ENCODE measurements around the gene OPN5. TPM values are rescaled to one million over a fixed set of nuclear protein-coding genes. Genes with fewer than 3 reads are reported as not detected.

OPN5 gene, protein sequence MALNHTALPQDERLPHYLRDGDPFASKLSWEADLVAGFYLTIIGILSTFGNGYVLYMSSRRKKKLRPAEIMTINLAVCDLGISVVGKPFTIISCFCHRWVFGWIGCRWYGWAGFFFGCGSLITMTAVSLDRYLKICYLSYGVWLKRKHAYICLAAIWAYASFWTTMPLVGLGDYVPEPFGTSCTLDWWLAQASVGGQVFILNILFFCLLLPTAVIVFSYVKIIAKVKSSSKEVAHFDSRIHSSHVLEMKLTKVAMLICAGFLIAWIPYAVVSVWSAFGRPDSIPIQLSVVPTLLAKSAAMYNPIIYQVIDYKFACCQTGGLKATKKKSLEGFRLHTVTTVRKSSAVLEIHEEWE
- total RNA-seq, result not detected

GRCh38 chr6:47781732-47782131 lies at the start of gene OPN5:
Gene OPN5, plus strand, starts transcription at chr6:47782032. Its CDS starts 35 bp downstream, at chr6:47782067.
- H3K4me3 ChIP-seq, result no peak within 1 kb of the TSS
- H3K27me3 ChIP-seq (replicated peaks; ENCODE audit: insufficient read depth), result no peaks in the 10 kb centered on the region
- DNase-seq (ENCODE audit: low spot score) (no peak), ATAC-seq (ENCODE audit: insufficient number of reproducible peaks, low FRiP score, low read depth) (no peak)
- no peak within 1 kb of the TSS for H3K27ac ChIP-seq
- no peaks in the 10 kb centered on the region for H3K9me3 ChIP-seq
- TF ChIP-seq, protein P1, sequence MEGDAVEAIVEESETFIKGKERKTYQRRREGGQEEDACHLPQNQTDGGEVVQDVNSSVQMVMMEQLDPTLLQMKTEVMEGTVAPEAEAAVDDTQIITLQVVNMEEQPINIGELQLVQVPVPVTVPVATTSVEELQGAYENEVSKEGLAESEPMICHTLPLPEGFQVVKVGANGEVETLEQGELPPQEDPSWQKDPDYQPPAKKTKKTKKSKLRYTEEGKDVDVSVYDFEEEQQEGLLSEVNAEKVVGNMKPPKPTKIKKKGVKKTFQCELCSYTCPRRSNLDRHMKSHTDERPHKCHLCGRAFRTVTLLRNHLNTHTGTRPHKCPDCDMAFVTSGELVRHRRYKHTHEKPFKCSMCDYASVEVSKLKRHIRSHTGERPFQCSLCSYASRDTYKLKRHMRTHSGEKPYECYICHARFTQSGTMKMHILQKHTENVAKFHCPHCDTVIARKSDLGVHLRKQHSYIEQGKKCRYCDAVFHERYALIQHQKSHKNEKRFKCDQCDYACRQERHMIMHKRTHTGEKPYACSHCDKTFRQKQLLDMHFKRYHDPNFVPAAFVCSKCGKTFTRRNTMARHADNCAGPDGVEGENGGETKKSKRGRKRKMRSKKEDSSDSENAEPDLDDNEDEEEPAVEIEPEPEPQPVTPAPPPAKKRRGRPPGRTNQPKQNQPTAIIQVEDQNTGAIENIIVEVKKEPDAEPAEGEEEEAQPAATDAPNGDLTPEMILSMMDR (IDR thresholded peaks at IDR 0.05), result no peak
- no peaks in the 10 kb centered on the region for H3K4me1 ChIP-seq (ENCODE audit: control insufficient read depth in 1 of 2, low read depth in 2 of 2)
- H3K36me3 ChIP-seq, result no peaks in the 10 kb centered on the region

DNA sequence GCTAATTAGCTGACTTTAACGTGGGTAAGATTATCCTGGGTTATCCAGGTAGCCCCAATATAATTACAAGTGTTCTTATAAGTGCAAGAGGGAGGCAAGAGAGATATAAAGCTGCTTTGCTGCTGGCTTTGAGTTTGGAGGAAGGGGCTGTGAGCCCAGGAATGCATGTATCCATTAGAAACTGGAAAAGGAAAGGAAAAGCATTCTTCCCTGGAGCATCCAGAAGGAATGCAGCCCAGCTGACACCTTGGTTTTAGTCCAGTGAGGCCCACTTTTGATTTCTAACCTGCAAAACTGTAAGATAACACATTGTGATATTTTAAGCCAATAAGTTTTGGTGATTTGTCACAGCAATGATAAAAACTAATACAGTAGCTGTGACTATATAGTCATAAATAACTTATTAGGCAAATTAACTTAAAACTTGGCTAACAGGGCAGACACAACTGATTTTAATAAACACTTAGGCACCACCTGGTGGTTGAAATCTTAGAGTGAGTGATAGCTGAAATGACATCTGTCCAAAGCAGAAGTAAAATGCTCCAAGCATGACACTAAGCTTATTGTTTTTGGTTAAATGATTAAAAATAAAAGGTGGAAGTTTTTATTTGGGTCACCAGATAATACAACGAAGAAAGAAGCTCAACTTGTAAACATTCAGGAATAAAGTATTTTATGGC lies 47.8 kb upstream of the OPN5 start:
- H3K9me3 ChIP-seq, result no peaks in the 10 kb centered on the region
- no peaks in the 10 kb centered on the region for H3K36me3 ChIP-seq
- TF ChIP-seq, protein P1 (IDR thresholded peaks at IDR 0.05), result no peak
- no peaks in the 10 kb centered on the region for H3K4me1 ChIP-seq (ENCODE audit: control insufficient read depth in 1 of 2, low read depth in 2 of 2)
- no peak overlapping the region for H3K27ac ChIP-seq
- DNase-seq (ENCODE audit: low spot score) (no peak), ATAC-seq (ENCODE audit: insufficient number of reproducible peaks, low FRiP score, low read depth) (no peak)
- H3K4me3 ChIP-seq, result no peak overlapping the region
- H3K27me3 ChIP-seq (replicated peaks; ENCODE audit: insufficient read depth), result no peaks in the 10 kb centered on the region

GRCh38 chr6:47734831-47735481 lies 46.9 kb upstream of the OPN5 start:
- DNase-seq (ENCODE audit: low spot score) (no peak), ATAC-seq (ENCODE audit: insufficient number of reproducible peaks, low FRiP score, low read depth) (no peak)
- Histone ChIP-seq H3K36me3 (no peaks in the 10 kb centered on the region), H3K4me3 (no peak overlapping the region), H3K27ac (no peak overlapping the region), H3K4me1 (ENCODE audit: control insufficient read depth in 1 of 2, low read depth in 2 of 2) (no peaks in the 10 kb centered on the region), H3K9me3 (no peaks in the 10 kb centered on the region), H3K27me3 (replicated peaks; ENCODE audit: insufficient read depth) (no peaks in the 10 kb centered on the region)
- TF ChIP-seq, protein P1 (IDR thresholded peaks at IDR 0.05), result no peak

GRCh38 chr6:47736083-47736700 lies 45.6 kb upstream of the OPN5 start:
- Histone ChIP-seq H3K9me3 (no peaks in the 10 kb centered on the region), H3K27me3 (replicated peaks; ENCODE audit: insufficient read depth) (no peaks in the 10 kb centered on the region), H3K4me3 (no peak overlapping the region), H3K4me1 (ENCODE audit: control insufficient read depth in 1 of 2, low read depth in 2 of 2) (no peaks in the 10 kb centered on the region), H3K36me3 (no peaks in the 10 kb centered on the region), H3K27ac (no peak overlapping the region)
- ATAC-seq (ENCODE audit: insufficient number of reproducible peaks, low FRiP score, low read depth) (no peak), DNase-seq (ENCODE audit: low spot score) (no peak)
- TF ChIP-seq, protein P1 (IDR thresholded peaks at IDR 0.05), result no peak

DNA sequence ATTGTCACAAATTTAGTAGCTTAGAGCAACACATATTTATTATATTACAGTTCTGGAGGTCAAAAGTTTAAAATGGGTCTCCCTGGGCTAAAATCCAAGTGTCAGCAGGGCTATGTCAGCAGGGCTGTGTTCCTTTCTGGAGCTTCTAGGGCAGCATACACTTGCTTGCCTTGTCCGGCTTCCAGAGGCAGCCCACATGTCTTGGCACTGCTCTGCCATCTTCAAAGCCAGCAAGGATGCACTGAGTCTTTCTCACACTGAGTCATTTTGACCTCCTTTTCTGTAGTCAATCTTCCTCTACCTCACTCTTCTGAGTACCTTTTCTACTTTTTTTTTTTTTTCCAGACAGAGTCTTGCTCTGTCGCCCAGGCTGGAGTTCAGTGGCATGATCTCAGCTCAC lies 44.4 kb upstream of the OPN5 start:
- no peak for ATAC-seq (ENCODE audit: insufficient number of reproducible peaks, low FRiP score, low read depth)

More for the DNA sequence above, 44.4 kb upstream of the OPN5 start:
- H3K4me3 ChIP-seq, result no peak overlapping the region
- TF ChIP-seq, protein P1 (IDR thresholded peaks at IDR 0.05), result no peak
- H3K27ac ChIP-seq, result no peak overlapping the region
- no peak for DNase-seq (ENCODE audit: low spot score)
- no peaks in the 10 kb centered on the region for H3K36me3 ChIP-seq
- no peaks in the 10 kb centered on the region for H3K4me1 ChIP-seq (ENCODE audit: control insufficient read depth in 1 of 2, low read depth in 2 of 2)
- no peaks in the 10 kb centered on the region for H3K9me3 ChIP-seq
- H3K27me3 ChIP-seq (replicated peaks; ENCODE audit: insufficient read depth), result no peaks in the 10 kb centered on the region

Measured in thoracic aorta (tissue), 2 donors.